NCI-H82 (cell line): ENCODE measurements around the gene PTCH2.

Experiments used
- DNase-seq: peaks from one replicate; lab custom pipeline; 2025; lab: John Stamatoyannopoulos, UW

The PTCH2 gene

GRCh38 chr1:44778705-44779576 is 64.1 kb downstream of the PTCH2 start:
- DNase-seq, result no peak

- no peak for DNase-seq
Measured at GRCh38 chr1:44777969-44778635, 65.0 kb downstream of the PTCH2 start.

GRCh38 chr1:44777547-44777946 is 65.5 kb downstream of the PTCH2 start:
- DNase-seq, result no peak

- no peak for DNase-seq
Measured at GRCh38 chr1:44776730-44777068, 66.4 kb downstream of the PTCH2 start.

GRCh38 chr1:44775930-44776729 is 66.9 kb downstream of the PTCH2 start:
- peak; percentile 53 for DNase-seq

- peak; percentile 98 for DNase-seq
Measured at GRCh38 chr1:44775078-44775929, 67.7 kb downstream of the PTCH2 start, which contains the start of gene RPS8. Gene RPS8 (plus strand): TSS chr1:44775540. CDS start chr1:44775597, 57 bp downstream.
